HEK293 (cell line): ENCODE results near the gene UNK.

Experiments
- CTCF ChIA-PET: fragments of 350-600 bp; formaldehyde crosslinking; extraction: SDS; loops from one replicate; lab custom pipeline; 2021; ENCODE audit warnings: antibody characterized with exemption; lab: Yijun Ruan, JAX
- POLR2A ChIA-PET: fragments of 300-600 bp; formaldehyde crosslinking; extraction: SDS; loops from one replicate; lab custom pipeline; 2020; ENCODE audit warnings: antibody characterized with exemption, inconsistent platforms; lab: Yijun Ruan, JAX
- H3K27ac ChIP-seq: fragments of 200-500 bp; sonication (Bioruptor generic); 2 replicates; pipeline ENCODE4 v1.5.1; 2014; ENCODE audit warnings: low read depth, low read length, control low read depth, inconsistent platforms; ENCODE audit errors: extremely low read depth
- H3K36me3 ChIP-seq, 2 experiments: fragments of 200-500 bp in 1 of 2; sonication (Bioruptor generic) in 1 of 2; 1 replicate in 1 of 2; 2 replicates in 1 of 2; pipeline ENCODE4 v1.5.1; 2014 to 2017; ENCODE audit warnings: inconsistent platforms in 2 of 2, low read length in 2 of 2; ENCODE audit not compliant: control insufficient read depth in 2 of 2, insufficient read depth in 1 of 2
- H3K4me1 ChIP-seq: fragments of 200-500 bp; sonication (Bioruptor generic); 2 replicates; pipeline ENCODE4 v1.5.1; 2014; ENCODE audit warnings: mild to moderate bottlenecking, low read length, inconsistent platforms; ENCODE audit not compliant: control insufficient read depth, insufficient read depth
- H3K4me3 ChIP-seq: 2 replicates; pipeline ENCODE4 v1.5.1; 2011; ENCODE audit warnings: low read depth, mild to moderate bottlenecking, control low read depth, low read length, moderate library complexity
- H3K9me3 ChIP-seq: fragments of 200-500 bp; sonication (Bioruptor generic); 2 replicates; pipeline ENCODE4 v1.5.1; 2014; ENCODE audit warnings: low read depth, low read length, inconsistent platforms; ENCODE audit not compliant: control insufficient read depth, insufficient read depth
- GLIS1 ChIP-seq: fragments of 450-650 bp; formaldehyde crosslinking; IDR thresholded peaks from 2 replicates; pipeline ENCODE4 v1.5.1; 2016; ENCODE audit warnings: missing biosample characterization, missing genetic modification characterization
- MZF1 ChIP-seq: fragments of 450-650 bp; formaldehyde crosslinking; IDR thresholded peaks from 2 replicates; pipeline ENCODE4 v1.5.1; 2017; ENCODE audit warnings: missing biosample characterization, missing genetic modification characterization, borderline replicate concordance
- RBAK ChIP-seq: fragments of 450-650 bp; formaldehyde crosslinking; IDR thresholded peaks from 2 replicates; pipeline ENCODE4 v1.5.1; 2016; ENCODE audit warnings: missing biosample characterization, missing genetic modification characterization
- SALL2 ChIP-seq: fragments of 450-650 bp; formaldehyde crosslinking; IDR thresholded peaks from 2 replicates; pipeline ENCODE4 v1.5.0; 2017; ENCODE audit warnings: missing biosample characterization, mild to moderate bottlenecking, missing genetic modification characterization, borderline replicate concordance
- SCRT2 ChIP-seq: fragments of 450-650 bp; formaldehyde crosslinking; IDR thresholded peaks from 2 replicates; pipeline ENCODE4 v1.5.1; 2016; ENCODE audit warnings: missing biosample characterization, missing genetic modification characterization
- SP2 ChIP-seq: fragments of 450-650 bp; formaldehyde crosslinking; IDR thresholded peaks from 2 replicates; pipeline ENCODE4 v1.5.1; 2016; ENCODE audit warnings: missing biosample characterization, missing genetic modification characterization
- SP7 ChIP-seq: fragments of 450-650 bp; formaldehyde crosslinking; IDR thresholded peaks from 2 replicates; pipeline ENCODE4 v1.5.1; 2016; ENCODE audit warnings: missing biosample characterization, missing genetic modification characterization
- ZBTB17 ChIP-seq: fragments of 450-650 bp; formaldehyde crosslinking; IDR thresholded peaks from 2 replicates; pipeline ENCODE4 v1.5.1; 2016; ENCODE audit warnings: missing biosample characterization, missing genetic modification characterization
- ZBTB48 ChIP-seq: fragments of 450-650 bp; formaldehyde crosslinking; IDR thresholded peaks from 2 replicates; pipeline ENCODE4 v1.5.1; 2016; ENCODE audit warnings: missing biosample characterization, missing genetic modification characterization
- ZFP3 ChIP-seq: fragments of 450-650 bp; formaldehyde crosslinking; IDR thresholded peaks from 2 replicates; pipeline ENCODE4 v1.5.1; 2016; ENCODE audit warnings: low read depth, missing biosample characterization, missing genetic modification characterization
- ZNF112 ChIP-seq: fragments of 450-650 bp; formaldehyde crosslinking; IDR thresholded peaks from 2 replicates; pipeline ENCODE4 v1.5.0; 2017; ENCODE audit warnings: missing biosample characterization, missing genetic modification characterization
- ZNF341 ChIP-seq: fragments of 450-650 bp; formaldehyde crosslinking; IDR thresholded peaks from 2 replicates; pipeline ENCODE4; 2016; ENCODE audit warnings: low read depth, missing biosample characterization, missing genetic modification characterization
- ZNF366 ChIP-seq: fragments of 450-650 bp; formaldehyde crosslinking; conservative IDR thresholded peaks from 2 replicates; pipeline ENCODE4 v1.5.1; 2016; ENCODE audit warnings: missing biosample characterization, missing genetic modification characterization
- ZNF423 ChIP-seq: fragments of 450-650 bp; formaldehyde crosslinking; IDR thresholded peaks from 2 replicates; pipeline ENCODE4 v1.5.1; 2016; ENCODE audit warnings: missing biosample characterization, missing genetic modification characterization
- ZNF530 ChIP-seq: fragments of 450-650 bp; formaldehyde crosslinking; IDR thresholded peaks from 2 replicates; pipeline ENCODE4 v1.5.1; 2016; ENCODE audit warnings: low read depth, missing biosample characterization, missing genetic modification characterization
- ZNF600 ChIP-seq: fragments of 450-650 bp; formaldehyde crosslinking; IDR thresholded peaks from 2 replicates; pipeline ENCODE4 v1.5.1; 2016; ENCODE audit warnings: missing biosample characterization, missing genetic modification characterization
- ZNF654 ChIP-seq: fragments of 450-650 bp; formaldehyde crosslinking; IDR thresholded peaks from 2 replicates; pipeline ENCODE4 v1.5.1; 2016; ENCODE audit warnings: low read depth, missing biosample characterization, missing genetic modification characterization
- ZNF664 ChIP-seq: fragments of 450-650 bp; formaldehyde crosslinking; IDR thresholded peaks from 2 replicates; pipeline ENCODE4 v1.5.1; 2016; ENCODE audit warnings: missing biosample characterization, missing genetic modification characterization
- ZNF76 ChIP-seq: fragments of 450-650 bp; formaldehyde crosslinking; IDR thresholded peaks from 2 replicates; pipeline ENCODE4; 2016; ENCODE audit warnings: low read depth, missing biosample characterization, missing genetic modification characterization, borderline replicate concordance
- TF ChIP-seq, protein P1 (sequence below): fragments of 450-650 bp; formaldehyde crosslinking; IDR thresholded peaks from 2 replicates; pipeline ENCODE4 v1.5.1; 2016; ENCODE audit warnings: missing biosample characterization, missing genetic modification characterization
- TF ChIP-seq, protein P2 (sequence below): sonication (generic); formaldehyde crosslinking; IDR thresholded peaks from 2 replicates; pipeline ENCODE4 v1.8.1; 2022; ENCODE audit warnings: mild to moderate bottlenecking, moderate library complexity, missing genetic modification reagents
- TF ChIP-seq, protein P3 (sequence below): fragments of 450-650 bp; formaldehyde crosslinking; IDR thresholded peaks from 2 replicates; pipeline ENCODE4 v1.5.1; 2016; ENCODE audit warnings: missing biosample characterization, missing genetic modification characterization
- TF ChIP-seq, protein P4 (sequence below): fragments of 450-650 bp; formaldehyde crosslinking; IDR thresholded peaks from 2 replicates; pipeline ENCODE4 v1.5.0; 2017; ENCODE audit warnings: missing biosample characterization, missing genetic modification characterization, borderline replicate concordance
- TF ChIP-seq, protein P5 (sequence below): fragments of 450-650 bp; formaldehyde crosslinking; IDR thresholded peaks from 2 replicates; pipeline ENCODE4 v1.5.1; 2017; ENCODE audit warnings: missing biosample characterization, missing genetic modification characterization

Gene UNK

DNA sequence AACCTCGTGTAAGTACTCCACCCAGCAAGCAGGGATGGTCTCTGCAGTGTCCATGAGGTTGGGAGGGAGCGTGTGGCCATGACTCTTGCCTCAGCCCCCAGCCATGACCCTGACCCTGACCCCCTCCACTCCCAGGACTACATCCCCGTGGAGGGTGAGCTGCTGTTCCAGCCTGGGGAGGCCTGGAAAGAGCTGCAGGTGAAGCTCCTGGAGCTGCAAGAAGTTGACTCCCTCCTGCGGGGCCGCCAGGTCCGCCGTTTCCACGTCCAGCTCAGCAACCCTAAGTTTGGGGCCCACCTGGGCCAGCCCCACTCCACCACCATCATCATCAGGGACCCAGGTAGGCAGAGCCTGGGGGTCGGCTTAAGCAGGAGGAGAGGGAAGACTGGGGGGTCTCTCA lies 35.9 kb upstream of the UNK start:
- Histone ChIP-seq H3K9me3 (no peaks in the 10 kb centered on the region), H3K27ac (no peak overlapping the region), H3K4me3 (no peak overlapping the region), H3K4me1 (no peaks in the 10 kb centered on the region), H3K36me3 (no peaks in the 10 kb centered on the region)
- ChIA-PET CTCF (interaction anchor here (0.5 to 10.5 kb wide), 40 partner anchors 12 to 1458 kb away, joined by 3 to 341 read pairs (median 6); partner anchors contain the start of genes GALK1, ITGB4, RECQL5 and SAP30BP), POLR2A (interaction anchor here (0.6 to 2.9 kb wide), 4 partner anchors 31 to 197 kb away, joined by 3 to 11 read pairs (median 4); partner anchors contain the start of genes RECQL5 and SAP30BP)
- TF ChIP-seq SALL2 (tag by site-specific recombination) = no peak
- TF ChIP-seq ZNF423 (tag by site-specific recombination) = no peak
- no peak for TF ChIP-seq ZNF76 (tag by site-specific recombination)
- TF ChIP-seq, protein P1, sequence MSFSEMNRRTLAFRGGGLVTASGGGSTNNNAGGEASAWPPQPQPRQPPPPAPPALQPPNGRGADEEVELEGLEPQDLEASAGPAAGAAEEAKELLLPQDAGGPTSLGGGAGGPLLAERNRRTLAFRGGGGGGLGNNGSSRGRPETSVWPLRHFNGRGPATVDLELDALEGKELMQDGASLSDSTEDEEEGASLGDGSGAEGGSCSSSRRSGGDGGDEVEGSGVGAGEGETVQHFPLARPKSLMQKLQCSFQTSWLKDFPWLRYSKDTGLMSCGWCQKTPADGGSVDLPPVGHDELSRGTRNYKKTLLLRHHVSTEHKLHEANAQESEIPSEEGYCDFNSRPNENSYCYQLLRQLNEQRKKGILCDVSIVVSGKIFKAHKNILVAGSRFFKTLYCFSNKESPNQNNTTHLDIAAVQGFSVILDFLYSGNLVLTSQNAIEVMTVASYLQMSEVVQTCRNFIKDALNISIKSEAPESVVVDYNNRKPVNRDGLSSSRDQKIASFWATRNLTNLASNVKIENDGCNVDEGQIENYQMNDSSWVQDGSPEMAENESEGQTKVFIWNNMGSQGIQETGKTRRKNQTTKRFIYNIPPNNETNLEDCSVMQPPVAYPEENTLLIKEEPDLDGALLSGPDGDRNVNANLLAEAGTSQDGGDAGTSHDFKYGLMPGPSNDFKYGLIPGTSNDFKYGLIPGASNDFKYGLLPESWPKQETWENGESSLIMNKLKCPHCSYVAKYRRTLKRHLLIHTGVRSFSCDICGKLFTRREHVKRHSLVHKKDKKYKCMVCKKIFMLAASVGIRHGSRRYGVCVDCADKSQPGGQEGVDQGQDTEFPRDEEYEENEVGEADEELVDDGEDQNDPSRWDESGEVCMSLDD (tag by site-specific recombination) = no peak
- TF ChIP-seq SCRT2 (tag by site-specific recombination) = no peak
- no peak for TF ChIP-seq ZFP3 (tag by site-specific recombination)
- TF ChIP-seq ZNF341 (tag by site-specific recombination) = no peak
- TF ChIP-seq ZNF600 (tag by site-specific recombination) = no peak
- TF ChIP-seq, protein P2, sequence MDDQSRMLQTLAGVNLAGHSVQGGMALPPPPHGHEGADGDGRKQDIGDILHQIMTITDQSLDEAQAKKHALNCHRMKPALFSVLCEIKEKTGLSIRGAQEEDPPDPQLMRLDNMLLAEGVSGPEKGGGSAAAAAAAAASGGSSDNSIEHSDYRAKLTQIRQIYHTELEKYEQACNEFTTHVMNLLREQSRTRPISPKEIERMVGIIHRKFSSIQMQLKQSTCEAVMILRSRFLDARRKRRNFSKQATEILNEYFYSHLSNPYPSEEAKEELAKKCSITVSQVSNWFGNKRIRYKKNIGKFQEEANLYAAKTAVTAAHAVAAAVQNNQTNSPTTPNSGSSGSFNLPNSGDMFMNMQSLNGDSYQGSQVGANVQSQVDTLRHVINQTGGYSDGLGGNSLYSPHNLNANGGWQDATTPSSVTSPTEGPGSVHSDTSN (CRISPR knock-in tag) = no peak
- TF ChIP-seq ZNF112 (tag by site-specific recombination) = no peak
- TF ChIP-seq, protein P3, sequence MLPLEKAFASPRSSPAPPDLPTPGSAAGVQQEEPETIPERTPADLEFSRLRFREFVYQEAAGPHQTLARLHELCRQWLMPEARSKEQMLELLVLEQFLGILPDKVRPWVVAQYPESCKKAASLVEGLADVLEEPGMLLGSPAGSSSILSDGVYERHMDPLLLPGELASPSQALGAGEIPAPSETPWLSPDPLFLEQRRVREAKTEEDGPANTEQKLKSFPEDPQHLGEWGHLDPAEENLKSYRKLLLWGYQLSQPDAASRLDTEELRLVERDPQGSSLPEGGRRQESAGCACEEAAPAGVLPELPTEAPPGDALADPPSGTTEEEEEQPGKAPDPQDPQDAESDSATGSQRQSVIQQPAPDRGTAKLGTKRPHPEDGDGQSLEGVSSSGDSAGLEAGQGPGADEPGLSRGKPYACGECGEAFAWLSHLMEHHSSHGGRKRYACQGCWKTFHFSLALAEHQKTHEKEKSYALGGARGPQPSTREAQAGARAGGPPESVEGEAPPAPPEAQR = no peak
- TF ChIP-seq SP2 (tag by site-specific recombination) = no peak
- TF ChIP-seq ZBTB48 = no peak
- TF ChIP-seq ZNF366 (tag by site-specific recombination) = no peak

DNA sequence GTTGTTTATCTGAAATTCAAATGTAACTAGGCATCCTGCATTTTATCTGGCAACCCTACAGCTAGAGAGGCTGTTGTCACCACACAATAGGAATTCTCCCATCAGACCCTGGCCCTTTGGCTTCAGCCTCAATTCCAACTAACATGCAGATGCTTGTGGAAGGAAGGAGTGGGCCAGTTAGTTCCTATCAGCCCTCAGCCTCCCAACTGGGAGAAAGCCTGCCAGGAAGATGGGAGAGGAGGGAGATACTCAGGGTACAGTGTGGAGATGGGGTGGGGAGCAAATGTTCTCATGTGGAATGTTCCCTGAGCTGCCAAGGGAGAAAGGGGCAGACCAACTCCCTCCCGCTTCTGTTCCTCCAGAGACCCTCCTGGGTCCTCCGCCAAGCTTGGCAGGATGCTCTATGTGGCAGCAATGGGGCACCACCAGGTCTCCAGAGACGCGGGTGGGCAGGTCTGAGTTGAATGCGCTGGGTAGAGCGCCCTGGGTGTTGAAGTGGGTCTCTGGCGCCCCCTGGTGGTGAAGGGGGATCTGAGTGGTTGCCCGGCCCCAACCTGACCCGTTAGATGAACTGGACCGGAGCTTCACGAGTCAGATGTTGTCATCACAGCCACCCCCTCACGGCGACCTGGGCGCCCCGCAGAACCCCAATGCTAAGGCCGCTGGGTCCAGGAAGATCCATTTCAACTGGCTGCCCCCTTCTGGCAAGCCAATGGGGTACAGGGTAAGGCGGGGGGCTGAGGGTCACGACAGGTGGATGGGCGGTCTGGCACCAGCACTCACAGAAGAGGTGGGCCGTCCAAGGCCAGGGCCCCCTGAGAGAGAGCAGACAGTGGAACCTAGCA lies 34.8 kb upstream of the UNK start:
- CTCF ChIA-PET = interaction anchor here (0.6 to 10.5 kb wide), 60 partner anchors 8 to 1000 kb away, joined by 3 to 341 read pairs (median 4); partner anchors contain the start of genes GALK1, ITGB4, LLGL2 and MIF4GD
- Histone ChIP-seq H3K4me1 (no peaks in the 10 kb centered on the region), H3K9me3 (no peaks in the 10 kb centered on the region), H3K27ac (no peak overlapping the region), H3K36me3 (no peaks in the 10 kb centered on the region), H3K4me3 (no peak overlapping the region; the same call in 1 of the 2 replicates)
- POLR2A ChIA-PET = interaction anchor here (0.5 to 2.9 kb wide), 5 partner anchors 30 to 82 kb away, joined by 3 to 11 read pairs (median 5); partner anchors contain the start of genes RECQL5, SAP30BP and UNK
- TF ChIP-seq SP7 = peak; percentile 27; the same call in 1 of the 2 replicates
- TF ChIP-seq, protein P4, sequence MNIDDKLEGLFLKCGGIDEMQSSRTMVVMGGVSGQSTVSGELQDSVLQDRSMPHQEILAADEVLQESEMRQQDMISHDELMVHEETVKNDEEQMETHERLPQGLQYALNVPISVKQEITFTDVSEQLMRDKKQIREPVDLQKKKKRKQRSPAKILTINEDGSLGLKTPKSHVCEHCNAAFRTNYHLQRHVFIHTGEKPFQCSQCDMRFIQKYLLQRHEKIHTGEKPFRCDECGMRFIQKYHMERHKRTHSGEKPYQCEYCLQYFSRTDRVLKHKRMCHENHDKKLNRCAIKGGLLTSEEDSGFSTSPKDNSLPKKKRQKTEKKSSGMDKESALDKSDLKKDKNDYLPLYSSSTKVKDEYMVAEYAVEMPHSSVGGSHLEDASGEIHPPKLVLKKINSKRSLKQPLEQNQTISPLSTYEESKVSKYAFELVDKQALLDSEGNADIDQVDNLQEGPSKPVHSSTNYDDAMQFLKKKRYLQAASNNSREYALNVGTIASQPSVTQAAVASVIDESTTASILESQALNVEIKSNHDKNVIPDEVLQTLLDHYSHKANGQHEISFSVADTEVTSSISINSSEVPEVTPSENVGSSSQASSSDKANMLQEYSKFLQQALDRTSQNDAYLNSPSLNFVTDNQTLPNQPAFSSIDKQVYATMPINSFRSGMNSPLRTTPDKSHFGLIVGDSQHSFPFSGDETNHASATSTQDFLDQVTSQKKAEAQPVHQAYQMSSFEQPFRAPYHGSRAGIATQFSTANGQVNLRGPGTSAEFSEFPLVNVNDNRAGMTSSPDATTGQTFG (tag by site-specific recombination) = no peak
- TF ChIP-seq MZF1 (tag by site-specific recombination) = no peak
- TF ChIP-seq, protein P5, sequence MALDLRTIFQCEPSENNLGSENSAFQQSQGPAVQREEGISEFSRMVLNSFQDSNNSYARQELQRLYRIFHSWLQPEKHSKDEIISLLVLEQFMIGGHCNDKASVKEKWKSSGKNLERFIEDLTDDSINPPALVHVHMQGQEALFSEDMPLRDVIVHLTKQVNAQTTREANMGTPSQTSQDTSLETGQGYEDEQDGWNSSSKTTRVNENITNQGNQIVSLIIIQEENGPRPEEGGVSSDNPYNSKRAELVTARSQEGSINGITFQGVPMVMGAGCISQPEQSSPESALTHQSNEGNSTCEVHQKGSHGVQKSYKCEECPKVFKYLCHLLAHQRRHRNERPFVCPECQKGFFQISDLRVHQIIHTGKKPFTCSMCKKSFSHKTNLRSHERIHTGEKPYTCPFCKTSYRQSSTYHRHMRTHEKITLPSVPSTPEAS (tag by site-specific recombination) = no peak
- no peak for TF ChIP-seq ZNF530 (tag by site-specific recombination)
- peak; percentile 44 for TF ChIP-seq GLIS1
- TF ChIP-seq ZNF654 = peak; percentile 84
- peak; percentile 60 for TF ChIP-seq ZNF664
- TF ChIP-seq RBAK (tag by site-specific recombination) = no peak
- TF ChIP-seq ZBTB17 = 0 out of 2 replicates have a peak, but pooled peaks have one; percentile 43
- TF ChIP-seq ZBTB48 = no peak
